ENCODE results near the gene RBM23. TPM values are rescaled to one million over a fixed set of nuclear protein-coding genes. Genes with fewer than 3 reads are reported as not detected.
"Not testable (repeated sequence)": the region's sequence is repeated elsewhere in the genome, so short reads cannot be mapped to it uniquely, and the experiment has no call there.

Gene RBM23
- polyA plus RNA-seq, 1 donor from 2014 or later, result 83.7 TPM

- H3K9me3 ChIP-seq (ENCODE audit: low read length); H3K4me3 ChIP-seq (ENCODE audit: low read length); H3K27me3 ChIP-seq (ENCODE audit: insufficient read depth, low read depth, low read length); H3K79me2 ChIP-seq (replicated peaks; ENCODE audit: insufficient read depth, low read length); H2AFZ ChIP-seq (ENCODE audit: low read depth, low read length); H3F3A ChIP-seq (ENCODE audit: insufficient read depth, low read length, poor library complexity, severe bottlenecking); H4K20me1 ChIP-seq (ENCODE audit: insufficient read depth); H3K9ac ChIP-seq (ENCODE audit: low read length); H3K27ac ChIP-seq (ENCODE audit: low read length); H3K9me2 ChIP-seq (ENCODE audit: insufficient read depth, low read length); H3K4me2 ChIP-seq (ENCODE audit: low read length); H3K36me3 ChIP-seq (ENCODE audit: insufficient read depth, low read length): not testable (repeated sequence)
Observed at GRCh38 chr14:22965916-22966782, 47.2 kb upstream of the RBM23 start.

DNA sequence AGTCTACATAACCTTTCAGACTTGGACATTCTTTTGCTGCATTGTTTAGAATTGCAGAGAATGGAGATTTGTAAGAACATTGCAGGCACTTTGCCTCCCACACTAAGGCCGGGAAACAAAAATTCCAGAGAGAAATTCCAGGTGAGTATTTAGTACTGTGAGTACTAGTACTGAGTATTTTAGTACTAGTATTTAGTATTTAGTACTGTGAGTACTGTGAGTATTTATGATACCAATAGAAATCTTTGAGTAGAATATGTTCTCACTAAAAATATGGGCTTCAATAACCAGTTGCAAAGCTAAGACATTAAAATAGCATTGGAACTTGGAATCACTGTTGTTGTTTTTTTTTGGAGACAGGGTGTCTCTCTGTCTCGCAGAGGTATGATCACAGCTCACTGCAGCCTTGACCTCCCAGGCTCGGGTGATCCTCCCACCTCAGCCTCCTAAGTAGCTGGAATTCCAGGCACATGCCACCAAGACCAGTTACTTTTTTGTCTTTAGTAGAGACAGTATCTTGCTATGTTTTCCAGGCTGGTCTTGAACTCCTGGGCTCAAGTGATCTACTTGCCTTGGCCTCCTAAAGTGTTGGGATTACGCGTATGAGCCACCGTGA, 43.2 kb upstream of the RBM23 start:
- Histone ChIP-seq H3K79me2 (replicated peaks; ENCODE audit: insufficient read depth, low read length) (no peaks in the 10 kb centered on the region), H3F3A (ENCODE audit: insufficient read depth, low read length, poor library complexity, severe bottlenecking) (no peaks in the 10 kb centered on the region), H3K36me3 (ENCODE audit: insufficient read depth, low read length) (no peaks in the 10 kb centered on the region), H4K20me1 (ENCODE audit: insufficient read depth) (no peaks in the 10 kb centered on the region), H3K4me2 (ENCODE audit: low read length) (no peak overlapping the region), H3K27me3 (ENCODE audit: insufficient read depth, low read depth, low read length) (no peaks in the 10 kb centered on the region), H3K9me3 (ENCODE audit: low read length) (no peaks in the 10 kb centered on the region), H3K4me3 (ENCODE audit: low read length) (no peak overlapping the region), H3K9me2 (ENCODE audit: insufficient read depth, low read length) (no peaks in the 10 kb centered on the region), H2AFZ (ENCODE audit: low read depth, low read length) (no peak overlapping the region), H3K27ac (ENCODE audit: low read length) (no peak overlapping the region), H3K9ac (ENCODE audit: low read length) (no peak overlapping the region)
- TF ChIP-seq, protein P1, sequence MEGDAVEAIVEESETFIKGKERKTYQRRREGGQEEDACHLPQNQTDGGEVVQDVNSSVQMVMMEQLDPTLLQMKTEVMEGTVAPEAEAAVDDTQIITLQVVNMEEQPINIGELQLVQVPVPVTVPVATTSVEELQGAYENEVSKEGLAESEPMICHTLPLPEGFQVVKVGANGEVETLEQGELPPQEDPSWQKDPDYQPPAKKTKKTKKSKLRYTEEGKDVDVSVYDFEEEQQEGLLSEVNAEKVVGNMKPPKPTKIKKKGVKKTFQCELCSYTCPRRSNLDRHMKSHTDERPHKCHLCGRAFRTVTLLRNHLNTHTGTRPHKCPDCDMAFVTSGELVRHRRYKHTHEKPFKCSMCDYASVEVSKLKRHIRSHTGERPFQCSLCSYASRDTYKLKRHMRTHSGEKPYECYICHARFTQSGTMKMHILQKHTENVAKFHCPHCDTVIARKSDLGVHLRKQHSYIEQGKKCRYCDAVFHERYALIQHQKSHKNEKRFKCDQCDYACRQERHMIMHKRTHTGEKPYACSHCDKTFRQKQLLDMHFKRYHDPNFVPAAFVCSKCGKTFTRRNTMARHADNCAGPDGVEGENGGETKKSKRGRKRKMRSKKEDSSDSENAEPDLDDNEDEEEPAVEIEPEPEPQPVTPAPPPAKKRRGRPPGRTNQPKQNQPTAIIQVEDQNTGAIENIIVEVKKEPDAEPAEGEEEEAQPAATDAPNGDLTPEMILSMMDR (IDR thresholded peaks at IDR 0.05; ENCODE audit: poor library complexity, severe bottlenecking), result no peak
- TF ChIP-seq SMC3 (conservative IDR thresholded peaks at IDR 0.05; ENCODE audit: poor library complexity), result no peak
- no peak for TF ChIP-seq RAD21 (conservative IDR thresholded peaks at IDR 0.05)
- TF ChIP-seq, protein P2, sequence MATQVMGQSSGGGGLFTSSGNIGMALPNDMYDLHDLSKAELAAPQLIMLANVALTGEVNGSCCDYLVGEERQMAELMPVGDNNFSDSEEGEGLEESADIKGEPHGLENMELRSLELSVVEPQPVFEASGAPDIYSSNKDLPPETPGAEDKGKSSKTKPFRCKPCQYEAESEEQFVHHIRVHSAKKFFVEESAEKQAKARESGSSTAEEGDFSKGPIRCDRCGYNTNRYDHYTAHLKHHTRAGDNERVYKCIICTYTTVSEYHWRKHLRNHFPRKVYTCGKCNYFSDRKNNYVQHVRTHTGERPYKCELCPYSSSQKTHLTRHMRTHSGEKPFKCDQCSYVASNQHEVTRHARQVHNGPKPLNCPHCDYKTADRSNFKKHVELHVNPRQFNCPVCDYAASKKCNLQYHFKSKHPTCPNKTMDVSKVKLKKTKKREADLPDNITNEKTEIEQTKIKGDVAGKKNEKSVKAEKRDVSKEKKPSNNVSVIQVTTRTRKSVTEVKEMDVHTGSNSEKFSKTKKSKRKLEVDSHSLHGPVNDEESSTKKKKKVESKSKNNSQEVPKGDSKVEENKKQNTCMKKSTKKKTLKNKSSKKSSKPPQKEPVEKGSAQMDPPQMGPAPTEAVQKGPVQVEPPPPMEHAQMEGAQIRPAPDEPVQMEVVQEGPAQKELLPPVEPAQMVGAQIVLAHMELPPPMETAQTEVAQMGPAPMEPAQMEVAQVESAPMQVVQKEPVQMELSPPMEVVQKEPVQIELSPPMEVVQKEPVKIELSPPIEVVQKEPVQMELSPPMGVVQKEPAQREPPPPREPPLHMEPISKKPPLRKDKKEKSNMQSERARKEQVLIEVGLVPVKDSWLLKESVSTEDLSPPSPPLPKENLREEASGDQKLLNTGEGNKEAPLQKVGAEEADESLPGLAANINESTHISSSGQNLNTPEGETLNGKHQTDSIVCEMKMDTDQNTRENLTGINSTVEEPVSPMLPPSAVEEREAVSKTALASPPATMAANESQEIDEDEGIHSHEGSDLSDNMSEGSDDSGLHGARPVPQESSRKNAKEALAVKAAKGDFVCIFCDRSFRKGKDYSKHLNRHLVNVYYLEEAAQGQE (IDR thresholded peaks at IDR 0.05; ENCODE audit: borderline replicate concordance), result no peak
- TF ChIP-seq EP300 (conservative IDR thresholded peaks at IDR 0.05; ENCODE audit: poor library complexity, severe bottlenecking), result no peak
- TF ChIP-seq EZH2 (IDR thresholded peaks at IDR 0.05; ENCODE audit: borderline replicate concordance, insufficient read depth, low read length, poor library complexity, severe bottlenecking), result no peak
- TF ChIP-seq MXI1 (conservative IDR thresholded peaks at IDR 0.05; ENCODE audit: poor library complexity, severe bottlenecking), result no peak
- no peak for TF ChIP-seq POLR2AphosphoS5 (IDR thresholded peaks at IDR 0.05)
- no peak for TF ChIP-seq TAF1 (IDR thresholded peaks at IDR 0.05; ENCODE audit: low read depth)
